ENCODE measurements around the gene ZNF627. TPM values are rescaled to one million over a fixed set of nuclear protein-coding genes. Genes with fewer than 3 reads are reported as not detected.

The ZNF627 gene
- total RNA-seq, 1 experiment from 2014 or later = 9.0 TPM

DNA sequence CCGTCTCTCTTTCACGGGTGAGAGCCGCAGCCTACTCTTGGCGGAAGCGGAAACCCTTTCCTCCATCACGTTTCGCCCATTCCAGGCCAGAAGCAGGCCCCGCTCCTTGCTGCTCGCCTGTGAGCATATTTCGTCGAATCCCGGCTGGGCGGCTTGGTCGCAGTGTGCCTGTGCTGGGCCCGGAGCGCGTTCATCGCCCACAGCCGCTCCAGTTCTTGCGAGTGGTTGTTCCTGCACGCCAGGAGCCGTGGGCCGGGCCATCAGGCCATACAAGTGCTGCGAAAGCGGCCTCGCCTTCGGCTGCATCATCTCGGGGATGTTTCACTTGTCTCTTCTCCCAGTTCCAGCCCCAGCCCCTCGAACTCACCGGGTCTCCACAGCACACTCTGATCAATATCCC lies 65.0 kb downstream of the ZNF627 start:
- no peaks in the 10 kb centered on the region for H3K27me3 Mint-ChIP-seq (ENCODE audit: insufficient read depth, unreplicated experiment)
- intact Hi-C loops (cut with micrococcal nuclease; ENCODE audit: unreplicated experiment) = no loop called here
- no TSS peak for BruUV-seq (replicated peaks)
- no peaks in the 10 kb centered on the region for H3K4me1 Mint-ChIP-seq (ENCODE audit: low read depth, unreplicated experiment)
- CTCF ChIA-PET = no interaction called here
- peaks cover 5% of the 10 kb centered on the region for H3K36me3 Mint-ChIP-seq (ENCODE audit: insufficient read depth, unreplicated experiment)
- peaks cover 20% of the 10 kb centered on the region for H3K9me3 Mint-ChIP-seq (ENCODE audit: unreplicated experiment)
- Histone ChIP-seq H3K36me3 (ENCODE audit: control insufficient read depth, insufficient read depth, low read length) (no peaks in the 10 kb centered on the region), H3K4me1 (no peaks in the 10 kb centered on the region), H3K4me3 (ENCODE audit: low read depth, low read length) (no peak overlapping the region), H3K9me3 (no peaks in the 10 kb centered on the region), H3K27me3 (replicated peaks; ENCODE audit: control insufficient read depth, insufficient read depth, low read length) (no peaks in the 10 kb centered on the region)
- TF ChIP-seq, protein P1, sequence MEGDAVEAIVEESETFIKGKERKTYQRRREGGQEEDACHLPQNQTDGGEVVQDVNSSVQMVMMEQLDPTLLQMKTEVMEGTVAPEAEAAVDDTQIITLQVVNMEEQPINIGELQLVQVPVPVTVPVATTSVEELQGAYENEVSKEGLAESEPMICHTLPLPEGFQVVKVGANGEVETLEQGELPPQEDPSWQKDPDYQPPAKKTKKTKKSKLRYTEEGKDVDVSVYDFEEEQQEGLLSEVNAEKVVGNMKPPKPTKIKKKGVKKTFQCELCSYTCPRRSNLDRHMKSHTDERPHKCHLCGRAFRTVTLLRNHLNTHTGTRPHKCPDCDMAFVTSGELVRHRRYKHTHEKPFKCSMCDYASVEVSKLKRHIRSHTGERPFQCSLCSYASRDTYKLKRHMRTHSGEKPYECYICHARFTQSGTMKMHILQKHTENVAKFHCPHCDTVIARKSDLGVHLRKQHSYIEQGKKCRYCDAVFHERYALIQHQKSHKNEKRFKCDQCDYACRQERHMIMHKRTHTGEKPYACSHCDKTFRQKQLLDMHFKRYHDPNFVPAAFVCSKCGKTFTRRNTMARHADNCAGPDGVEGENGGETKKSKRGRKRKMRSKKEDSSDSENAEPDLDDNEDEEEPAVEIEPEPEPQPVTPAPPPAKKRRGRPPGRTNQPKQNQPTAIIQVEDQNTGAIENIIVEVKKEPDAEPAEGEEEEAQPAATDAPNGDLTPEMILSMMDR (IDR thresholded peaks at IDR 0.05; ENCODE audit: insufficient read depth in 1 of 2, low read depth in 1 of 2, low read length in 1 of 2, severe bottlenecking in 1 of 2, unreplicated experiment in 1 of 2) = no peak
- POLR2A ChIA-PET = no interaction called here
- H3K4me3 Mint-ChIP-seq (ENCODE audit: unreplicated experiment) = no peak overlapping the region
- H3K27ac Mint-ChIP-seq (ENCODE audit: unreplicated experiment) = no peak overlapping the region
- no peak for DNase-seq

DNA sequence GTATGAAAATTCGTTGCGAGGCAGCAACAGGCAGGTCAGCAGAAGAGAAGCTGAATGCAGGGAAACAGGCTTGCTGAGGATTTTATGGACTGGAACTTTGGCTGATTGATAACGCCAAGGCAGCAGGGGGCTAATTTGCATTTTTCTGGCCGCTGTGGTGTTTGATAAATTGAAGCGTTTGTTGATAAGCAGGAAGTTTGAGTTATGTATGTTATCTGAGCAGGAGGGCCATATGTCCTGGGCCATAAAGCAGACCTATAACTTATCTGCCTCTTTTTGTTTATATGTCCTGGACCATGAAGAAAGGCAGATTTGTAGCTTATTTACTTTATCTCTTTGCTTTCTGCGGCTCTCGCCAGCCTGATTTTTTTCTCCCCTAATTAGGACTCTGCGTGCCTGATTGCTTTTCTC lies 65.9 kb downstream of the ZNF627 start:
- ChIA-PET POLR2A (no interaction called here), CTCF (no interaction called here)
- TF ChIP-seq, protein P1 (IDR thresholded peaks at IDR 0.05; ENCODE audit: insufficient read depth in 1 of 2, low read depth in 1 of 2, low read length in 1 of 2, severe bottlenecking in 1 of 2, unreplicated experiment in 1 of 2) = no peak

More for the DNA sequence above, 65.9 kb downstream of the ZNF627 start:
- peaks cover 5% of the 10 kb centered on the region for H3K36me3 Mint-ChIP-seq (ENCODE audit: insufficient read depth, unreplicated experiment)
- H3K9me3 Mint-ChIP-seq (ENCODE audit: unreplicated experiment) = peaks cover 20% of the 10 kb centered on the region
- H3K36me3 ChIP-seq (ENCODE audit: control insufficient read depth, insufficient read depth, low read length) = no peaks in the 10 kb centered on the region
- no peaks in the 10 kb centered on the region for H3K27me3 Mint-ChIP-seq (ENCODE audit: insufficient read depth, unreplicated experiment)
- no peaks in the 10 kb centered on the region for H3K4me1 ChIP-seq
- intact Hi-C loops (cut with micrococcal nuclease; ENCODE audit: unreplicated experiment) = no loop called here
- H3K4me3 Mint-ChIP-seq (ENCODE audit: unreplicated experiment) = no peak overlapping the region
- no peaks in the 10 kb centered on the region for H3K4me1 Mint-ChIP-seq (ENCODE audit: low read depth, unreplicated experiment)
- BruUV-seq (replicated peaks) = no TSS peak
- H3K9me3 ChIP-seq = no peaks in the 10 kb centered on the region
- H3K27me3 ChIP-seq (replicated peaks; ENCODE audit: control insufficient read depth, insufficient read depth, low read length) = no peaks in the 10 kb centered on the region
- H3K27ac Mint-ChIP-seq (ENCODE audit: unreplicated experiment) = no peak overlapping the region
- no peak overlapping the region for H3K4me3 ChIP-seq (ENCODE audit: low read depth, low read length)
- no peak for DNase-seq

Other genes starting within 250 kb of the ZNF627 start
- gene PLPPR2, start 242.1 kb upstream of the ZNF627 start, total RNA-seq (2022) = 5.6 and 7.4 TPM in 2 replicates
- 3.7 and 3.9 TPM in 2 replicates for gene SWSAP1, start 222.8 kb upstream of the ZNF627 start, total RNA-seq (2022)
- 6.1 and 7.9 TPM in 2 replicates for gene EPOR, start 213.2 kb upstream of the ZNF627 start, total RNA-seq (2022)
- 53.1 and 58.8 TPM in 2 replicates for gene RGL3, start 178.2 kb upstream of the ZNF627 start, total RNA-seq (2022)
- not detected in 2 replicates for gene ODAD3, start 162.4 kb upstream of the ZNF627 start, total RNA-seq (2022)
- gene PRKCSH, start 161.8 kb upstream of the ZNF627 start, total RNA-seq (2022) = 412 and 456 TPM in 2 replicates
- gene ELAVL3, start 116.4 kb upstream of the ZNF627 start, total RNA-seq (2022) = not detected in 2 replicates
- 6.1 and 8.9 TPM in 2 replicates for gene ZNF653, start 91.6 kb upstream of the ZNF627 start, total RNA-seq (2022)
- gene ECSIT, start 68.3 kb upstream of the ZNF627 start, total RNA-seq (2022) = 39.8 and 44.8 TPM in 2 replicates
- gene CNN1, start 58.6 kb upstream of the ZNF627 start, total RNA-seq (2022) = 0.54 and 0.84 TPM in 2 replicates
- gene ELOF1, start 38.3 kb upstream of the ZNF627 start, total RNA-seq (2022) = 48.5 and 49.4 TPM in 2 replicates
- gene ACP5, start 19.8 kb upstream of the ZNF627 start, total RNA-seq (2022) = 0.48 TPM in 1 of 2 replicates, not detected in the other
- 11.9 and 12.1 TPM in 2 replicates for gene ZNF823, start 141.5 kb downstream of the ZNF627 start, total RNA-seq (2022)
- gene ZNF441, start 169.5 kb downstream of the ZNF627 start, total RNA-seq (2022) = 3.2 and 4.4 TPM in 2 replicates
- gene ZNF491, start 201.0 kb downstream of the ZNF627 start, total RNA-seq (2022) = 0.20 and 0.56 TPM in 2 replicates
- gene ZNF440, start 216.8 kb downstream of the ZNF627 start, total RNA-seq (2022) = 12.5 and 13.4 TPM in 2 replicates